Stimulated activated CD4-positive, alpha-beta T cell treated with anti-CD3 and anti-CD28 coated beads, Interleukin-2, amount 100 ng/mL, for 48 hours (primary cell): ENCODE measurements around the gene MMAB.
"Not testable (repeated sequence)": the region's sequence is repeated elsewhere in the genome, so short reads cannot be mapped to it uniquely, and the experiment has no call there.

Experiments used
- DNase-seq, 2 donors: peaks; one replicate each; pipeline ENCODE4 v3.0.0-alpha.2; 2020

Gene MMAB

GRCh38 chr12:109573029-109573913 lies at the start of gene MMAB, which contains the start of gene MVK:
MMAB (minus strand) TSS chr12:109573504; CDS start chr12:109573480, 24 bp downstream.
MVK (plus strand) TSS chr12:109573794; CDS start chr12:109574823, 1,029 bp downstream.
- peak; percentile 93 to 95 for DNase-seq

GRCh38 chr12:109621901-109622364 lies 48.6 kb upstream of the MMAB start:
- DNase-seq: no peak

GRCh38 chr12:109621211-109621694 lies 47.9 kb upstream of the MMAB start:
- DNase-seq: no peak

- no peak for DNase-seq
These were observed 45.8 kb upstream of the MMAB start for GRCh38 chr12:109619002-109619604.

GRCh38 chr12:109618082-109618481 lies 44.8 kb upstream of the MMAB start:
- no peak for DNase-seq

GRCh38 chr12:109617491-109617890 lies 44.2 kb upstream of the MMAB start:
- no peak for DNase-seq

- DNase-seq: no peak
These were observed 42.4 kb upstream of the MMAB start for GRCh38 chr12:109615556-109616229.

- no peak for DNase-seq
These were observed 40.5 kb upstream of the MMAB start for GRCh38 chr12:109613649-109614455.

- no peak for DNase-seq
These were observed 39.7 kb upstream of the MMAB start for GRCh38 chr12:109612975-109613502.

- no peak for DNase-seq
These were observed 38.7 kb upstream of the MMAB start for GRCh38 chr12:109612003-109612402.

- no peak for DNase-seq
These were observed 37.9 kb upstream of the MMAB start for GRCh38 chr12:109611223-109611622.

- DNase-seq: no peak
These were observed 37.2 kb upstream of the MMAB start for GRCh38 chr12:109610523-109610922.

GRCh38 chr12:109609342-109609741 lies 36.0 kb upstream of the MMAB start:
- no peak for DNase-seq

- DNase-seq: no peak
These were observed 35.5 kb upstream of the MMAB start for GRCh38 chr12:109608793-109609192.

GRCh38 chr12:109608270-109608669 lies 35.0 kb upstream of the MMAB start:
- DNase-seq: no peak

- no peak for DNase-seq
These were observed 34.3 kb upstream of the MMAB start for GRCh38 chr12:109607618-109608017.

- DNase-seq: no peak
These were observed 33.2 kb upstream of the MMAB start for GRCh38 chr12:109606320-109607028.

- DNase-seq: no peak
These were observed 32.4 kb upstream of the MMAB start for GRCh38 chr12:109605599-109606228.

GRCh38 chr12:109605016-109605415 lies 31.7 kb upstream of the MMAB start:
- no peak for DNase-seq

- no peak for DNase-seq
These were observed 30.9 kb upstream of the MMAB start for GRCh38 chr12:109604132-109604585.

GRCh38 chr12:109602132-109602531 lies 28.8 kb upstream of the MMAB start:
- not testable (repeated sequence) for DNase-seq
